ENCODE measurements around the gene DICER1. TPM values are rescaled to one million over a fixed set of nuclear protein-coding genes. Genes with fewer than 3 reads are reported as not detected.

DICER1 gene
- total RNA-seq, 2 donors from 2014 or later: 52.4 to 52.5 TPM

DNA sequence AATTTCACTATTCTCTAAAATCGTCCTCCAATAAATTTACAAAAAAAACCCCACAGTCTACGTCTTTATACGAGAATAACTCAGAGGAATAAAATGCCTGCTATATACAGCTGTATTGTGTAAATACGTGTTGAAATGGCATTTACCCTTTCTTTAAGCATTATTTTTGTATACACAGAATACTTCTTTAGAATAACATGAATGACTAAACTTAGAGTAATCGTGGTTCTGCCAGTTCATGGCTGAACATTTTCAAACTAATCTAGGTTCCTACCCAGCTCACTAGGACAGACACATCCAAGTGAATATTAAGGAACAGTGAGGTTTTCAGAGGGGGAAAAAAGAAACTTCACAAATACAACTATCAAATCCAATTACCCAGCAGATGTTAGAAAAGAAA lies 24.6 kb downstream of the DICER1 start:
- no peak for DNase-seq (ENCODE audit: low spot score)
- intact Hi-C loops (cut with DNase I): no loop called here

DNA sequence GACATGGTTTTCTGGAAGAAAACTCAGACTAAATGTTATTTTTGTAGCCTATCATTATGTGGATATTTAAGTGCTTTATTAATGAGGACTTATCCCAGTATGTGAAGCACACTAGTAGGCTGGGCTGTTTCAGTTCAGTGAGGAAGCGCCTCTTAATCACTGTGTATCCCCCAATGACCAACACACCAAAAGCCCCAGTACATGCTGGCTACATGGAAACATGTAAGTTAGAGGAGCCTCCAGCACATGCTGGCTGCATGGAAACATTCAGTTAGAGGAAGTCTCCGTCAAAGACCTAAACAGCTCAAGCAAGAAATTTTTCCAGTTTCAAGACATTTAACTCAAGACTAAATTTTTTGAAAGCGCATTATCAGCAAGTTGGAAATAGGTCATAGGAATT lies 26.8 kb downstream of the DICER1 start:
- intact Hi-C loops (cut with DNase I): no loop called here
- no peak for DNase-seq (ENCODE audit: low spot score)

DNA sequence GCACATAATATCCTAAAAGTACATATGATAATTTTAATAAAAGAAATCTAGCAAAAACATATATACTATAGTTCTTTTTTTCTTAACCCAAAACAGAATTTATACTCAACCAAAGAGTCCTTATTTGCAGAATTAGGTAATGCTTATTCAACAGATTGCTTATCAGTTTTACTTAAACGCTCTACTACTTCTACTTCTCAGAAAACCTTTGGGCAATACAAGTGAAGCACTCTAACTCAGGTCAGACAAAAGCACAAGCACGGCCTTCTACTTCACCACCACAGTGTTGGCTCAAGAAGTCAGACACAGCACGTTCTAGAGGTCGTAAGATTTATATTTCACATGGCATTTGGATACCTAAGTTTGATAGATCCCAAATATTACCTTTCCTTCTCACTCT lies 29.2 kb downstream of the DICER1 start:
- no peak for DNase-seq (ENCODE audit: low spot score)
- intact Hi-C loops (cut with DNase I): no loop called here

DNA sequence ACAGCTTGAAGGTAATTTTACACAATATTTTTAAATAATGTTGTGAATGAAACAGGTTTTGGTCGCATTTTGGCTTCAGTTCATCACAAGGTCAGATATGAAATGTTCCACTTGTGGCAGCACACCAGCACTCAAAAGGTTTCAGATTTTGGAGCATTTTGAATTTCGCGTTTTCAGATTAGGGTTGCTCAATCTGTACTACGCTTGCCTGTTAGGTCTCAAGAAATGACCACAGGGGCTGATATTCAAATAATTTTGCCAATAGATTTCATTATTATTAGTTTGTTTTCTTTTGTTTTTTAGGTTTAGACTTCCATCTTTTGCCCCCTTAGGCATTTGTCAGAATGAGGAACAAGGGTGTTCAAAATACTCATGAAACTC lies 29.8 kb downstream of the DICER1 start:
- intact Hi-C loops (cut with DNase I): no loop called here
- no peak for DNase-seq (ENCODE audit: low spot score)

DNA sequence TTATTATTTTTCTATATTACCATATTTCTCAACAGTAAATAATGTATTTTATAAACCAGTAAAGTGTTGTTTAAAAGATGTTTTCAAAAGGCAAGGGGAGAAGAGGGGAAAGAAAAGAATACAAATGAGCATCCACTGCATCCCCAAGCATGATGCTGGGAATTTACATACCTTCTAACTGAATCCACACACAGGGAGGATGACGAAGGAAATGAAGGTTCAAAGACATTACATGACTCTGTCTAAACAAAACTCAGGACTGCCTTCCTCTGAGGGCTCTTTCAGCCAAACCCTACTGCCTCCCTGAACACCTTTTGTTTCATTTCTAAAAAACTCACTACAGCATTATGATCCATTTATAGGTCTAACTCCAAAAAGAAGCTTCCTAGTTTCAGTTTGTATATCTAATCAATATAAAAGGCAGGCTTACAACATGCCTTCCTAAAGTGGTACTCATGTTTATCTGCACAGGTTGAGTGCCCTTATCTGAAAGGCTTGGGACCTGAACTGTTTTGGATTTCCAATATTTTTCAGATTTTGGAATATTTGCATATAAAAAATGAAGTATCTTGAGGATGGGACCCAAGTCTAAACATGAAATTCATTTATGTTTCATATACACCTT lies 30.3 kb downstream of the DICER1 start:
- no peak for DNase-seq (ENCODE audit: low spot score)
- intact Hi-C loops (cut with DNase I): no loop called here

DNA sequence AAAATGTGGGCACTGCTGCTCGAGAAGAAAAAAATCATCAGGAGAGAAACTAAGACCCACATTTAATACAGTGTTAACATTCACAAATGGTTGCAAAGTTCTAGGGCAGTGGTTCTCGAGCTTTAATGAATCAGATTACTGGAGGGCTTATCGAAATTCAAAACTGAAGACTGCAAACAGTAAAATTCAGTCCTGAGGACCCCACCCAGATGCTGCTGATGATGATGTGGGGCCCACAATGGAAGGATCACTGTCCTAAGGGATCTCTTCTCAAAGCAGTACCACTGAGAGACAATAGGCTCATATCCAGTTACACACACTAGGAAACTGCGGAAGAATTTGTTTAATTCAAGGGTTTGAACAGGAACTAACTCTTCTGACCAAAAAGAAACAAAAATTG lies 31.4 kb downstream of the DICER1 start:
- intact Hi-C loops (cut with DNase I): no loop called here
- DNase-seq (ENCODE audit: low spot score): no peak

DNA sequence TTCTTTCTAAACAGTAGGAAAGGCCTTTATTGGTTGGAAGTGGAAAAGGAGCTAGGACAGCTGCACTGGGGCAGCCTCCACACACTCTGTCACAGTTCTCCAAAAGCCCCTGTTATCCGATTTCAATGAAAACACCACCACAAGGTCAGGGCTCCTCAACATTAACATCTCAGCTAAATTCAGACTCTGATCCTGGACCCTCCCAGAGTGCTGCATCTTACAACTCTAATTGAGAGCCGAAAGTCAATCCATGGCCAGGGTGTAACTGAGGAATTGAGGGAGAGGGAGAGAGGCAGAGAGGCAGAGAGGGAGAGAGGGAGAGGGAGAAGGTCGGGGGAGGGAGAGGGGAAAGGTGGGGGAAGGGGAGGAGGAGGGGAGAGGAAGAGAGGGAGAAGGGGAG lies 32.1 kb downstream of the DICER1 start:
- no peak for DNase-seq (ENCODE audit: low spot score)
- intact Hi-C loops (cut with DNase I): no loop called here

DNA sequence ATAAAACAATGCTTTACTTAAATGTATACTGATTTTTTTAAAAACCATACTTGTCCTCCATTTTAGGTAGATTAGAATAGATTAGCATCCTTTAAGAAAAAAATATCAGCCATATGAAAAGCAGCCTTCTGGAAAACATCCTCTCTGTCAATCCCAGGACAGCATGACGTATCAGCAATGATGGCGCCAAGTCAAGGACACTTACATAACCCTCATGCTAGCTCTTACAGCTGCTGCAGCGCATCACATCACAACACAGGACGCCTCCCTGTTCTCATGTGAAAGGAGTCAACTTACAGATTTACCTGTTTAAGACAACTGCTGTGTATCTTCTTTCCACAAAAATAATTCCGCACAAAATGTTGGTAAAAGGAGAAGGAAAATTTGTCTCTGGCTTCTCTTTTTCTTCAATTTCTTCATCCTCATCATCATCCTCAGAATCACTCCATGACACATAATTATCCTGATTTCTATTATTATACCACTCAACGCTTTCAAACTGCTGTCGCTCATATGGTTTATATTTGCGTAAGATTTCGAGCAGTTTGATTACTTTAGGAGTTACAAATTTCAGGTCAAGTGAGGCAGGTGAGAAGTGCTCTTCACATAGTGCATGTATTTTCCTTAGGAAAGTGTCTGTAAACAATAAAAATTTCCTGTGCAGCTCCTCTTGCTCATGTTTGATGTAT lies 33.3 kb downstream of the DICER1 start:
- intact Hi-C loops (cut with DNase I): no loop called here
- DNase-seq (ENCODE audit: low spot score): no peak

DNA sequence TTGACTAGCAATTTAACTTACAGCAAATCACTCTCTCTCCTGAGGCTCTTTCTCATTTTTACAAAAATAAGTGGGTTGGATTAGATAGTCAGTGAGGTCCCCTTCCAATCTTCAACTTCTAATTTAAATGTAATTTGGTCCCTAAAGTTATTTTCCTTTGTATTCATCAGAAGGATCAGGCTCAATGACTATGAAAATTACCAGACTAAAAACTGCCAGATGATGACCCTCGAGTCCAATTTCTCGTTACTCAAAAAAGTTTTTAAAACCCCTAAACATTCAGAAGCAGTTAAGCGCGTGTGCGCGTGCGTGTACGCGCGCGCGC lies 34.7 kb downstream of the DICER1 start:
- intact Hi-C loops (cut with DNase I): no loop called here
- no peak for DNase-seq (ENCODE audit: low spot score)

DNA sequence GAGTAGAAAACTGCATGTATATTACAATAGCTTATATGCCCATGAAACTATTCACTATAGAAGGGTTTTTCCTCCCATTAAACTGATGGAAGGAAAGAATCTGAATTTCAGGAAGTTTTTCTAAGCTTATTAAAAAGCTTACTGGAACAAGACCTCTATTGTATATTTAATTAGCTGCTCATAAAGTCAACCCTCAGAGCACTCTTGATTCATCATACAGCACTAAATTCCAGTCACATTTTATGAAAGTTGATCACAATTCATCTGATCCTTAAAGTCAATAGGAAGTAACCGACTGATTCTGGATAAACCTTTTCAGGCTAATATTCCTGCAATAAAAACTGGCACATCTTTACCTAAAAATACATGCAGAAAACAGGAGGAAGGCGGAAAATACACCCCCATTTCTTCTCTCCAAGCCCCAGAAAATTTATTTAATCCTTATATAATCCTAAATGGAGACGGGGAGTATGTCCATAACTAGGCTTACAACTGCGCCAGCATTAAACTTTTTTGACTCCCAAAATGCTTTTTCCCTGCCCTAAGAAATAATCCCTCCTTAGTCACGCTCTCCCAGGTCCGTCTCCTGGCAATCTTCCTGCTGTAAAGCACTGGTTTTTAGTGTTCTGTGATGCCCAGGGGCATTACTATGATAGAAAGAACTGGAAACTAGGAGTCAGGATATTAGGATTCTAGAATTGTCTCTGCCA lies 35.3 kb downstream of the DICER1 start:
- intact Hi-C loops (cut with DNase I): no loop called here
- DNase-seq (ENCODE audit: low spot score): no peak

DNA sequence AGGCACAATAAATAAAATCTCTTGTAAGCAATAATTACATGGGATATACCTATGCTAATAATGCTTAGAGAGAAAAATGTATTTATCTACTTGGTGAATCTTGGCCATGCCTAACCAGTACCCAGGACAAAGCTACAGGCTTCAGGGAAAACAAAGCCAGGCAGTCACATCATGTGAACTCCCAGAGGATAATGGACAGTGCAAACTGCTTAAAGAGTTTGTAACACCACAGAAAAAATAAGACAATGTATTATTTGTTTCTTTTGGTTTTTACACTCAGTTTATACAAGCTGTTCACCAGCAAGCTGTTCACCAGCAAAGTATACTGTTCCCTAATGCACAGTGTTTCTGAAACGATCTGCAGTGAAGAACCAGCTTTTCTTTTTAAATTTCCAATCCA lies 38.0 kb downstream of the DICER1 start:
- no peak for DNase-seq (ENCODE audit: low spot score)
- intact Hi-C loops (cut with DNase I): loop anchor here in 1 of 2 donors (10.0 kb wide), 1 partner anchor 1185 kb away; no protein-coding TSS in a partner anchor

DNA sequence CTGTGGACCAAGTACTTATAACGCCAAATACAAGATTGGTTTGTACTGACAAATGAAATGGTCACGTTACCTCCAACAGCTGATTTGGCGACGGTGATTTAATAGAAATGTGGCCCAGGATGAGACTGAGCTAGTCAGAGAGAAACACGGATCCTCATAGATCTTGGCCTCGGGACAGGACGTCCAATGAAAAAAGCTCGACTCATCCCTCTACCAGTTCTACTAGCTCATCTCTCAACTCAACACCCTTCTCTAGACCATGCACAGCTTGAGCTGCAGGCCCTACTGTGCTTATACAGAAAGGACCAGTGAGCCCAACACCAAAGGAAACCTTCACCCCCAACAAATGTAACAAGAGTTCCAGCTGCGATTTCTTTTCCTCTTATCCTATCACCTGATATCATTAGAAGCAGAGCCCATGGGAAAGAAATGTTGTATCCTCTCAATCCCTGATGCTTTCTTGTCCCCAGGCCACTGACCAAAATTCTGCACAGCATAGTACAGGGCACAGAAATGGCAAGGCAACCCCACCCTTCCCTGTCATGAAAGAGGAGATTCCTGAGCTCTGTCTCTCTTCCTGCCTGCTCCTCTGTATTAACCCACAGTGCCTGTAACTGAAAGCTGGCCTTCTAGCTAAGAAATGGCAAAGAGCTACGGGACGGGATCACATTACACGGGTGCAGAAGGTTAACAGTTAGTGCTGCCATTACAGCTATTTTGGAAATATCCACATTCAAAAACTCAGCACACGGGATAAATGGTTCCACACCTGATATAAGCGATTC lies 39.2 kb downstream of the DICER1 start:
- intact Hi-C loops (cut with DNase I): loop anchor here in 1 of 2 donors (10.0 kb wide), 1 partner anchor 1187 kb away; no protein-coding TSS in a partner anchor

DNA sequence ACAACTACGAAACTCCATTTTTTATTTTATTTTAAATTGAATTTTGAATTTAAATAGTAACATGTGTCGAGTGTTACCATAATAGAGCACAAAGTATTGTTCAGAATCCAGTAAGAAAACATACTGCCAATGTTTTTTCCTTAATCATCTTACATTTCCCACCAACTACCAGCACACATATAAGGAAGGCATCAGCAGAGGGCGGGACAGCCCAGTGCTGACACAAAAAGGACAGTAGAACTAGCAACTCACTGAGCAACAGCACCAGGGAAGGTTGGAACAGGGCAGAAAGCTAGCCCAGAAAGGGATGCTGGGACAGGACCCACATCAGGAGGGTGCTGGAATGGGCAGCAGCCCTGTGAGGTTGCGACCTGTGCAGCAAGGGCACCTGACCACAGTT lies 43.9 kb downstream of the DICER1 start:
- intact Hi-C loops (cut with DNase I): loop anchor here in 1 of 2 donors (10.0 kb wide), 1 partner anchor 1191 kb away; no protein-coding TSS in a partner anchor
- DNase-seq (ENCODE audit: low spot score): no peak

More for the DNA sequence above, 39.2 kb downstream of the DICER1 start:
- no peak for DNase-seq (ENCODE audit: low spot score)

DNA sequence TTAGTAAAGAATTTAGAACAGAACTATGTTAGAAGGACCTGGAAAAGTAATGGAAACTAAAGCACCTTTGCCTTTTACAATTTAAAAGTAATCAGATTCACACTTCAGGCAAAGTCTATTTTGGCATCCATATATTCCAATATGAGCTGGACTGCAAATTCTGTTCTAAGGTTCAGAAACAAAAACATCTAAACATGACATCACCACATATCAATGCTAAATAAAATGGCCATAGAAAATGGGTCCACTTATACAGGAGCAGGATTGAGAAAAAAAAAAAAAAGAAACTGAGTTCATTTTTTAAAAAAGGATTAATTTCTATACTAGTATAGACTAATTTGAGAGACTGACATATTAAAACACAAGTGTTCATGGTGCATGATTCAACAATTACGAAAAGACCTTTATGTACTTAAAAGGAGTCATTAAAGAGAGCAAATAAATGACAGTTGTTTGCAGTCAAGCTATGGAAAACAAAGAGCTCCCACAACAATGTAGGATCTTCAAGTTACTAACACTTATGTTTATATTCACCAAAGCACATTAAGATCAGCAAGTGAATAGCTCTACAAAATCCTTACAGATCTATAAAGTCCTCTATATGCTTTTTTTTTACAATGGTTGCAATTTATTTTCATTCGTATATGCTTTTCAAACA lies 45.7 kb downstream of the DICER1 start:
- DNase-seq (ENCODE audit: low spot score): no peak
- intact Hi-C loops (cut with DNase I): loop anchor here in 1 of 2 donors (10.0 kb wide), 1 partner anchor 1193 kb away; no protein-coding TSS in a partner anchor

DNA sequence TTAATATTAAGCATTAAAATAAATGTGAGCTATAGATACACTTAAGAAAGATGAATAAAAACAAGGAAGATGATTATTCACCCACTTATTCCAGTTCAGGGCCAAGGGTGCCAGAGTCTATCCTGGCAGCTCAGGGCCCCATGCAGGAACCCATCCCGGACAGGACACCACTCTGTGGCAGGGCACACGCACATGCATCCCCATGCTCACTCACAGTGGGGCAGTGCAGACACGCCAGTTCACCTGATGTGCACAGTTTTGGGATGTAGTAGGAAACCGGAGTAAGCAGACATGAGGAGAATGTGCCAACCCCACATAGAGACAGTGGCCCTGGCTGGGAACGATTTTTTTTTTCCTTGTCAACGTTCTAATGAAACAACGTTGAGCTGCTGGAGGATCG lies 47.2 kb downstream of the DICER1 start:
- DNase-seq (ENCODE audit: low spot score): no peak
- intact Hi-C loops (cut with DNase I): loop anchor here in 1 of 2 donors (10.0 kb wide), 1 partner anchor 1195 kb away; no protein-coding TSS in a partner anchor

DNA sequence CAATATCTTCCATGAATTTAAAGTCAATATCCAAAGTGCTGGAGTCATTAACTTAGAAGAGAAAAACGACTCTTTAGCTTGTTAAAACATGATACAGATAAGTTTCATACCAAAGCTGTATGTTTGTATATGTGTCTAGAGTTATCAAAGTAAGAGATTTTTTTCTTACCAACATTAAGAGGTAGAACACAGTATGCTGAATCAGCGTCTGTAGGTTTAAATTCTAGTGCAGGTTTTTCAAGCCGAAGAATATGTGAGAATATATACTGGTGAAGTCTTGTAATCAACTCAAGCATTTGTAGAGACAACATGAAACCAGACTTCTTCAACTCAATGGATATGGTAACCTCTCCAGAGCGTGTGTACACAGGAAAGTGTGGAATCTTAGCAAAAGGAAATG lies 49.6 kb downstream of the DICER1 start:
- no peak for DNase-seq (ENCODE audit: low spot score)
- intact Hi-C loops (cut with DNase I): loop anchor here in 1 of 2 donors (10.0 kb wide), 1 partner anchor 413 kb away; no protein-coding TSS in a partner anchor

DNA sequence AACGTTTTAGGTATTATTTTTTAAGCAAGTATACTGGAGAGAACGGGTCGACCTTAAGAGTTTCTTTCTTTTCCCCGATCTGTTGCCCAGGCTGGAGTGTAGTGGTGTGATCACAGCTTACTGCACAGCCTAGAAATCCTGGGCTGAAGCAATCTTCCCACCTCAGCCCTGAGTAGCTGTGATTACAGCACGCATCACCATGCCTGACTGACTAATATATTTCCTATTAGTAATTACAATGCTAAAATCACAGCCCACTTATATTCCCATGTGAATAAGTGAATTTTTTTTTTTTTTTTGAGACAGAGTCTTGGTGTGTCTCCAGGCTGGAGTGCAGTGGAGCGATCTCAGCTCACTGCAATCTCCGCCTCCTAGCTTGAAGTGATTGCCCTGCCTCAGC lies 50.4 kb downstream of the DICER1 start:
- intact Hi-C loops (cut with DNase I): loop anchor here in 1 of 2 donors (10.0 kb wide), 1 partner anchor 412 kb away; no protein-coding TSS in a partner anchor

DNA sequence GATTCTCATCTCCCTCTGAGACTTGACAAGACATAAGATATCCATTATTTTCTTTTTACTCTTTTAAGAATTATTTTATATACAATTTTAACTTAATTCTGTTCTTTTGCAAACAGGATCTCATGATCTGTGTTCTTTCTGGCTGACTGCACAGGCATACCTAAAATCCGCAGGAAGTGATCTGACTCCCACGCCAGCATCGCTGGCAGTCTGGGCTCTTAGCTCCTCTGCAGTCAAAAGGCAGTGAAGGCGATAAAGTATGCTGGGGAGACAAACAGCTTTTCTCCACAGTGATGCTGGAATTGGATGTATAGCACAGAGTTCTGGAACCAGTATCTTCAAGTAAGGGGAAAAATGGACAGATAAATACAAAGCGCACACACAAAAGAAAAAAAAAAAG lies 52.4 kb downstream of the DICER1 start:
- no peak for DNase-seq (ENCODE audit: low spot score)
- intact Hi-C loops (cut with DNase I): loop anchor here (5.0 to 10.0 kb wide), 2 partner anchors 410 to 413 kb away; no protein-coding TSS in a partner anchor

More for the DNA sequence above, 50.4 kb downstream of the DICER1 start:
- no peak for DNase-seq (ENCODE audit: low spot score)

DNA sequence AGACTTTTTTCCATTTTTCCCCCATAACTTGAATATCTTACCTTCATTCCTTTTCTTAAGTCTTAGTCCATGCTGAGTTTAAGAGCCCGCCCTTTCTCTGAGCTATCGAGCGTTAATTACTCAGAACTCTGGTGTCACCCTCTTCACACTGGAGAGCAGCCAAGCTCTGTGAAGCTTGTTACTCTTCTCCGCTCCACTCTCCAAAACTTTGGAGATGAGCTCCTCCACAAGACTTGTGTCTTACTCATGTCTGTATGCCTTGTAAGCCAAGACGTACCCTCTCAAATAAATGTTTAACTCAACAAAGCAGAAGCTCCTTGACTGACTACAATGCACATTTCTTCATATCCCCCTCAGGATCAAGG lies 54.7 kb downstream of the DICER1 start:
- DNase-seq (ENCODE audit: low spot score): no peak
- intact Hi-C loops (cut with DNase I): loop anchor here (5.0 to 10.0 kb wide), 2 partner anchors 408 to 410 kb away; no protein-coding TSS in a partner anchor
